Amniotic stem cell (primary cell): ENCODE data around the gene HERC4.

ENCODE experiments used
- DNase-seq: peaks from one replicate; lab custom pipeline; 2025; lab: John Stamatoyannopoulos, UW

The HERC4 gene

GRCh38 chr10:67875340-67876238 is 199.5 kb downstream of the HERC4 start:
- no peak for DNase-seq
